Left cardiac atrium (tissue), 4 donors: ENCODE data around the gene UBR2. TPM values are rescaled to one million over a fixed set of nuclear protein-coding genes. Genes with fewer than 3 reads are reported as not detected.

Experiments
- ATAC-seq, 2 donors: fragments of 200-7000 bp; cut with Tn5 transposase; one replicate each; pipeline ENCODE4 v1.9.1; 2020; ENCODE audit warnings: mild to moderate bottlenecking in 2 of 2, moderate library complexity in 2 of 2
- DNase-seq: peaks from one replicate; pipeline ENCODE4 v3.0.0-alpha.2; 2020
- intact Hi-C, 2 donors: fragments of 100-400 bp; cut with DNase I; formaldehyde crosslinking; loops; one replicate each; pipeline versions ENCODE4 v1.14.1 to v1.15.1; 2022 to 2023
- long read RNA-seq: library from polyadenylated mRNA; unstranded; transcript quantifications from one replicate; pipeline ENCODE4 v2.0.0, GENCODE V29; 2021
- total RNA-seq, 2 donors: library from RNA; stranded (reverse); fragmentation: NEBNext Ultra II Directional; extraction: Animal tissue kit (Norgen Biotek cat#: 25700); gene quantifications; one replicate each; pipeline ENCODE4 v1.2.1, GENCODE V29; 2021
- donor health status: DM: no; HTN: yes; CAD: no.
- donor health status: DM: no; HTN: yes; CAD: no; lungs with severe emphysema.
- donor health status: DM: yes; HTN: yes; CAD: no.
- donor health status: Dilated cardiomyopathy.

UBR2 gene
- total RNA-seq: 10 to 100 TPM; 26.8 to 27.4 TPM
- long read RNA-seq, full-length matches to known transcripts: 4 of 13 reads
- long read RNA-seq, partial matches to known transcripts: 6 of 13 reads
- long read RNA-seq, other reads (novel, unspliced or antisense): 3 of 13 reads

GRCh38 chr6:42563697-42564505 is at the start of gene UBR2:
TSS of gene UBR2 (plus strand) at chr6:42564029. CDS start at chr6:42564320, 291 bp downstream.
- intact Hi-C loops: no loop called here
- peak; percentile 98 for ATAC-seq

GRCh38 chr6:42514745-42515144 is 49.1 kb upstream of the UBR2 start:
- intact Hi-C loops: no loop called here
- ATAC-seq: no peak
- no peak for DNase-seq

More at GRCh38 chr6:42563697-42564505, at the start of gene UBR2:
- peak; percentile 97 for DNase-seq

- intact Hi-C loops: no loop called here
- no peak for DNase-seq
- ATAC-seq: no peak
These were observed 44.0 kb upstream of the UBR2 start for GRCh38 chr6:42519779-42520178.

- no peak for ATAC-seq
- no peak for DNase-seq
- intact Hi-C loops: no loop called here
These were observed 42.8 kb upstream of the UBR2 start for GRCh38 chr6:42520786-42521607.

GRCh38 chr6:42522036-42522435 is 41.8 kb upstream of the UBR2 start:
- ATAC-seq: no peak
- intact Hi-C loops: no loop called here
- DNase-seq: no peak

GRCh38 chr6:42522942-42523814 is 40.7 kb upstream of the UBR2 start:
- intact Hi-C loops: no loop called here
- ATAC-seq: peak in 1 of 2 donors; percentile 72
- no peak for DNase-seq

- intact Hi-C loops: no loop called here
- ATAC-seq (no peak), DNase-seq (no peak)
These were observed 38.6 kb upstream of the UBR2 start for GRCh38 chr6:42525206-42525605.

GRCh38 chr6:42526616-42527015 is 37.2 kb upstream of the UBR2 start:
- intact Hi-C loops: no loop called here
- no peak for ATAC-seq
- no peak for DNase-seq

GRCh38 chr6:42527204-42527603 is 36.6 kb upstream of the UBR2 start:
- intact Hi-C loops: no loop called here
- ATAC-seq (no peak), DNase-seq (no peak)

GRCh38 chr6:42530296-42530695 is 33.5 kb upstream of the UBR2 start:
- DNase-seq (no peak), ATAC-seq (no peak)
- intact Hi-C loops: loop anchor here (10.0 kb wide), 2 partner anchors 75 to 265 kb away; partner anchors contain the start of gene TRERF1 (in 1 of the 2)

- intact Hi-C loops: loop anchor here (10.0 kb wide), 2 partner anchors 76 to 266 kb away; partner anchors contain the start of gene TRERF1 (in 1 of the 2)
- DNase-seq (no peak), ATAC-seq (no peak)
These were observed 33.1 kb upstream of the UBR2 start for GRCh38 chr6:42530751-42531150.

- intact Hi-C loops: loop anchor here (10.0 kb wide), 2 partner anchors 77 to 267 kb away; partner anchors contain the start of gene TRERF1 (in 1 of the 2)
- ATAC-seq: peak; percentile 51 to 63
- no peak for DNase-seq
These were observed 31.7 kb upstream of the UBR2 start for GRCh38 chr6:42532038-42532669.

- ATAC-seq (no peak), DNase-seq (no peak)
- intact Hi-C loops: loop anchor here (10.0 kb wide), 2 partner anchors 79 to 269 kb away; partner anchors contain the start of gene TRERF1 (in 1 of the 2)
These were observed 30.0 kb upstream of the UBR2 start for GRCh38 chr6:42533794-42534193.

GRCh38 chr6:42537536-42537935 is 26.3 kb upstream of the UBR2 start:
- DNase-seq (no peak), ATAC-seq (no peak)
- intact Hi-C loops: loop anchor here (10.0 kb wide), 2 partner anchors 83 to 273 kb away; partner anchors contain the start of gene TRERF1 (in 1 of the 2)

- no peak for ATAC-seq
- no peak for DNase-seq
- intact Hi-C loops: loop anchor here (10.0 kb wide), 2 partner anchors 84 to 274 kb away; partner anchors contain the start of gene TRERF1 (in 1 of the 2)
These were observed 24.7 kb upstream of the UBR2 start for GRCh38 chr6:42539135-42539534.

GRCh38 chr6:42545226-42545773 is 18.5 kb upstream of the UBR2 start:
- DNase-seq: no peak
- ATAC-seq: no peak
- intact Hi-C loops: loop anchor here in 1 of 2 donors (10.0 kb wide), 1 partner anchor 470 kb away; no protein-coding TSS in a partner anchor
